ENCODE data around the gene MN1. TPM values are rescaled to one million over a fixed set of nuclear protein-coding genes. Genes with fewer than 3 reads are reported as not detected.

MN1 gene
- total and polyA plus RNA-seq, 12 donors: 2.3 to 8.3 (median 5.5) TPM

GRCh38 chr22:27790376-27791158 is 11.0 kb downstream of the MN1 start:
- peaks cover 0 to 31% (median 7%) of the 10 kb centered on the region in 9 donors for H3K4me1 ChIP-seq
- 60 to 61% methylated on average over 25 of the region's 25 CpGs for WGBS, 2 donors
- intact Hi-C loops (cut with DNase I): loop anchor here in 2 of 10 donors (10.0 kb wide), 2 partner anchors 66 to 126 kb away; no protein-coding TSS in a partner anchor
- H3K4me3 ChIP-seq: peak overlapping the region in 5 of 10 donors; percentile 11 to 27 (median 16)
- ATAC-seq: peak in 6 of 8 donors; percentile 16 to 76 (median 68)
- no peaks in the 10 kb centered on the region for H3K9me3 ChIP-seq
- DNase-seq: no peak
- H3K27ac ChIP-seq: peak overlapping the region in 7 of 10 donors; percentile 12 to 59 (median 45)
- H3K27me3 ChIP-seq: no peaks in the 10 kb centered on the region
- peaks cover 0 to 4% (median 0%) of the 10 kb centered on the region in 9 donors for H3K36me3 ChIP-seq
- no peak for TF ChIP-seq CTCF (IDR thresholded peaks at IDR 0.05)

- peaks cover 0 to 39% (median 11%) of the 10 kb centered on the region in 9 donors for H3K4me1 ChIP-seq
- H3K36me3 ChIP-seq: peaks cover 0 to 4% (median 0%) of the 10 kb centered on the region in 9 donors
- H3K9me3 ChIP-seq: no peaks in the 10 kb centered on the region
- 91% methylated on average over 20 of the region's 20 CpGs for whole genome bisulfite sequencing, 2 donors
- TF ChIP-seq CTCF (IDR thresholded peaks at IDR 0.05): no peak
- H3K4me3 ChIP-seq: no peak overlapping the region
- ATAC-seq (no peak), DNase-seq (no peak)
- H3K27ac ChIP-seq: peak overlapping the region in 1 of 10 donors; percentile 45
- peaks cover 0 to 5% (median 0%) of the 10 kb centered on the region in 7 donors for H3K27me3 ChIP-seq
- intact Hi-C loops (cut with DNase I): loop anchor here in 3 of 10 donors (5.0 to 10.0 kb wide), 2 partner anchors 61 to 124 kb away; no protein-coding TSS in a partner anchor
Observed at GRCh38 chr22:27788500-27789288, 12.9 kb downstream of the MN1 start.

GRCh38 chr22:27786965-27787364 is 14.6 kb downstream of the MN1 start:
- H3K4me1 ChIP-seq: peaks cover 0 to 51% (median 13%) of the 10 kb centered on the region in 9 donors
- H3K4me3 ChIP-seq: no peak overlapping the region
- TF ChIP-seq CTCF (IDR thresholded peaks at IDR 0.05): no peak
- whole genome bisulfite sequencing, 2 donors: 90 to 93% methylated on average over 13 of the region's 13 CpGs
- H3K36me3 ChIP-seq: peaks cover 0 to 4% (median 0%) of the 10 kb centered on the region in 9 donors
- peak overlapping the region in 2 of 10 donors; percentile 66 to 75 for H3K27ac ChIP-seq
- DNase-seq: no peak
- peaks cover 0 to 5% (median 0%) of the 10 kb centered on the region in 7 donors for H3K27me3 ChIP-seq
- no peaks in the 10 kb centered on the region for H3K9me3 ChIP-seq
- intact Hi-C loops (cut with DNase I): loop anchor here in 3 of 10 donors (5.0 to 10.0 kb wide), 2 partner anchors 60 to 122 kb away; no protein-coding TSS in a partner anchor
- ATAC-seq: no peak
